ENCODE results near the gene GPX7. TPM values are rescaled to one million over a fixed set of nuclear protein-coding genes. Genes with fewer than 3 reads are reported as not detected.
"Not testable (repeated sequence)": the region's sequence is repeated elsewhere in the genome, so short reads cannot be mapped to it uniquely, and the experiment has no call there.

The GPX7 gene
- total RNA-seq: 12.7 TPM
- long read RNA-seq, transcript GPX7-201 (3 exons, 1,228 nt): major isoform, 9 of 10 reads
- long read RNA-seq, partial matches to known transcripts: 0 of 10 reads
- long read RNA-seq, other reads (novel, unspliced or antisense): 0 of 10 reads

GRCh38 chr1:52601991-52602855 lies at the start of gene GPX7:
Gene GPX7 (plus strand): TSS chr1:52602371. CDS start chr1:52602410, 39 bp downstream.
- peak; percentile 79 for DNase-seq (ENCODE audit: low spot score)

GRCh38 chr1:52552505-52553361 lies 49.4 kb upstream of the GPX7 start, which contains the start of gene TUT4:
Gene TUT4 (minus strand): TSS chr1:52553092. CDS start chr1:52526280, 26,812 bp downstream.
- intact Hi-C loops (cut with DNase I): loop anchor here (5.0 kb wide), 1 partner anchor 145 kb away; the partner anchor contains the start of gene COA7
- DNase-seq (ENCODE audit: low spot score): peak; percentile 91

More at GRCh38 chr1:52601991-52602855, at the start of gene GPX7:
- intact Hi-C loops (cut with DNase I): loop anchor here (2.0 to 5.0 kb wide), 2 partner anchors 47 to 200 kb away; partner anchors contain the start of genes ORC1 and PRPF38A

- intact Hi-C loops (cut with DNase I): loop anchor here (2.0 to 5.0 kb wide), 2 partner anchors 49 to 144 kb away; partner anchors contain the start of genes COA7 and GPX7
- peak; percentile 91 for DNase-seq (ENCODE audit: low spot score)
Measured at GRCh38 chr1:52553362-52554266, 48.6 kb upstream of the GPX7 start.

- DNase-seq (ENCODE audit: low spot score): no peak
- intact Hi-C loops (cut with DNase I): loop anchor here (2.0 to 5.0 kb wide), 2 partner anchors 49 to 143 kb away; partner anchors contain the start of genes COA7 and GPX7
Measured at GRCh38 chr1:52554267-52554640, 47.9 kb upstream of the GPX7 start.

GRCh38 chr1:52554756-52555155 lies 47.4 kb upstream of the GPX7 start:
- intact Hi-C loops (cut with DNase I): loop anchor here (2.0 to 5.0 kb wide), 2 partner anchors 48 to 143 kb away; partner anchors contain the start of genes COA7 and GPX7
- DNase-seq (ENCODE audit: low spot score): no peak

- intact Hi-C loops (cut with DNase I): no loop called here
- DNase-seq (ENCODE audit: low spot score): no peak
Measured at GRCh38 chr1:52556641-52557360, 45.4 kb upstream of the GPX7 start.

- intact Hi-C loops (cut with DNase I): no loop called here
- DNase-seq (ENCODE audit: low spot score): no peak
Measured at GRCh38 chr1:52558941-52559340, 43.2 kb upstream of the GPX7 start.

GRCh38 chr1:52559875-52560274 lies 42.3 kb upstream of the GPX7 start:
- intact Hi-C loops (cut with DNase I): no loop called here
- DNase-seq (ENCODE audit: low spot score): no peak

GRCh38 chr1:52562766-52563165 lies 39.4 kb upstream of the GPX7 start:
- no peak for DNase-seq (ENCODE audit: low spot score)
- intact Hi-C loops (cut with DNase I): no loop called here

GRCh38 chr1:52567943-52568342 lies 34.2 kb upstream of the GPX7 start:
- no peak for DNase-seq (ENCODE audit: low spot score)
- intact Hi-C loops (cut with DNase I): no loop called here

GRCh38 chr1:52569449-52570210 lies 32.5 kb upstream of the GPX7 start:
- intact Hi-C loops (cut with DNase I): no loop called here
- DNase-seq (ENCODE audit: low spot score): no peak

GRCh38 chr1:52571783-52572182 lies 30.4 kb upstream of the GPX7 start:
- intact Hi-C loops (cut with DNase I): no loop called here
- no peak for DNase-seq (ENCODE audit: low spot score)

- no peak for DNase-seq (ENCODE audit: low spot score)
- intact Hi-C loops (cut with DNase I): no loop called here
Measured at GRCh38 chr1:52572387-52572786, 29.8 kb upstream of the GPX7 start.

GRCh38 chr1:52574594-52574993 lies 27.6 kb upstream of the GPX7 start:
- intact Hi-C loops (cut with DNase I): no loop called here
- no peak for DNase-seq (ENCODE audit: low spot score)

- intact Hi-C loops (cut with DNase I): no loop called here
- no peak for DNase-seq (ENCODE audit: low spot score)
Measured at GRCh38 chr1:52576074-52576473, 26.1 kb upstream of the GPX7 start.

- intact Hi-C loops (cut with DNase I); DNase-seq (ENCODE audit: low spot score): not testable (repeated sequence)
Measured at GRCh38 chr1:52578066-52578465, 24.1 kb upstream of the GPX7 start.

GRCh38 chr1:52579415-52579814 lies 22.8 kb upstream of the GPX7 start:
- no peak for DNase-seq (ENCODE audit: low spot score)
- intact Hi-C loops (cut with DNase I): no loop called here

Measured in cardiac septum (tissue), 1 donor.